ENCODE data around the gene ATP8B1.

DNA sequence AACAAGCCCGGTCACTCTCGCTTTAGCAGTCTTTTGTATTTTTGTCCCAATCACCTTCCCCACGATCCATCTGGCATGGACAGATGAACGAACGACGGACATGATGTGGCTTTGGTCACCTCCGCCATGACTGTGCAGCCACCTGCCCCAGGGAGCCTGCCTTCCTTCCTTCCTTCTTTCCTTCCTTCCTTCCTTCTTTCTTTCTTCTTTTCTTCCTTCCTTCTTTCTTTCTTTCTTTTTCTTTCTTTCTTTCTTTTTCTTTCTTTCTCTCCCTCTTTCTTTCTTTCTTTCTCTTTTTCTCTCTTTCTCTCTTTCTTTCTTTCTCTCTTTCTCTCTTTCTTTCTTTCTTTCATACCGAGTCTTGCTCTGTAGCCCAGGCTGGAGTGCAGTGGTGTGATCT lies 39.0 kb downstream of the ATP8B1 start:
- TF ChIP-seq, protein P1, sequence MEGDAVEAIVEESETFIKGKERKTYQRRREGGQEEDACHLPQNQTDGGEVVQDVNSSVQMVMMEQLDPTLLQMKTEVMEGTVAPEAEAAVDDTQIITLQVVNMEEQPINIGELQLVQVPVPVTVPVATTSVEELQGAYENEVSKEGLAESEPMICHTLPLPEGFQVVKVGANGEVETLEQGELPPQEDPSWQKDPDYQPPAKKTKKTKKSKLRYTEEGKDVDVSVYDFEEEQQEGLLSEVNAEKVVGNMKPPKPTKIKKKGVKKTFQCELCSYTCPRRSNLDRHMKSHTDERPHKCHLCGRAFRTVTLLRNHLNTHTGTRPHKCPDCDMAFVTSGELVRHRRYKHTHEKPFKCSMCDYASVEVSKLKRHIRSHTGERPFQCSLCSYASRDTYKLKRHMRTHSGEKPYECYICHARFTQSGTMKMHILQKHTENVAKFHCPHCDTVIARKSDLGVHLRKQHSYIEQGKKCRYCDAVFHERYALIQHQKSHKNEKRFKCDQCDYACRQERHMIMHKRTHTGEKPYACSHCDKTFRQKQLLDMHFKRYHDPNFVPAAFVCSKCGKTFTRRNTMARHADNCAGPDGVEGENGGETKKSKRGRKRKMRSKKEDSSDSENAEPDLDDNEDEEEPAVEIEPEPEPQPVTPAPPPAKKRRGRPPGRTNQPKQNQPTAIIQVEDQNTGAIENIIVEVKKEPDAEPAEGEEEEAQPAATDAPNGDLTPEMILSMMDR (IDR thresholded peaks at IDR 0.05; ENCODE audit: low read depth, low read length, missing input control) = no peak
- TF ChIP-seq RAD21 (IDR thresholded peaks at IDR 0.05) (no peak), FOXA1 (IDR thresholded peaks at IDR 0.05) (no peak), ZBTB33 (IDR thresholded peaks at IDR 0.05) (no peak), FOXA2 (IDR thresholded peaks at IDR 0.05) (no peak), YY1 (IDR thresholded peaks at IDR 0.05) (no peak), GABPA (IDR thresholded peaks at IDR 0.05 in 1 of 2, conservative IDR thresholded peaks at IDR 0.05 in 1 of 2) (no peak), JUND (IDR thresholded peaks at IDR 0.05) (no peak)
- TF ChIP-seq, protein P2, sequence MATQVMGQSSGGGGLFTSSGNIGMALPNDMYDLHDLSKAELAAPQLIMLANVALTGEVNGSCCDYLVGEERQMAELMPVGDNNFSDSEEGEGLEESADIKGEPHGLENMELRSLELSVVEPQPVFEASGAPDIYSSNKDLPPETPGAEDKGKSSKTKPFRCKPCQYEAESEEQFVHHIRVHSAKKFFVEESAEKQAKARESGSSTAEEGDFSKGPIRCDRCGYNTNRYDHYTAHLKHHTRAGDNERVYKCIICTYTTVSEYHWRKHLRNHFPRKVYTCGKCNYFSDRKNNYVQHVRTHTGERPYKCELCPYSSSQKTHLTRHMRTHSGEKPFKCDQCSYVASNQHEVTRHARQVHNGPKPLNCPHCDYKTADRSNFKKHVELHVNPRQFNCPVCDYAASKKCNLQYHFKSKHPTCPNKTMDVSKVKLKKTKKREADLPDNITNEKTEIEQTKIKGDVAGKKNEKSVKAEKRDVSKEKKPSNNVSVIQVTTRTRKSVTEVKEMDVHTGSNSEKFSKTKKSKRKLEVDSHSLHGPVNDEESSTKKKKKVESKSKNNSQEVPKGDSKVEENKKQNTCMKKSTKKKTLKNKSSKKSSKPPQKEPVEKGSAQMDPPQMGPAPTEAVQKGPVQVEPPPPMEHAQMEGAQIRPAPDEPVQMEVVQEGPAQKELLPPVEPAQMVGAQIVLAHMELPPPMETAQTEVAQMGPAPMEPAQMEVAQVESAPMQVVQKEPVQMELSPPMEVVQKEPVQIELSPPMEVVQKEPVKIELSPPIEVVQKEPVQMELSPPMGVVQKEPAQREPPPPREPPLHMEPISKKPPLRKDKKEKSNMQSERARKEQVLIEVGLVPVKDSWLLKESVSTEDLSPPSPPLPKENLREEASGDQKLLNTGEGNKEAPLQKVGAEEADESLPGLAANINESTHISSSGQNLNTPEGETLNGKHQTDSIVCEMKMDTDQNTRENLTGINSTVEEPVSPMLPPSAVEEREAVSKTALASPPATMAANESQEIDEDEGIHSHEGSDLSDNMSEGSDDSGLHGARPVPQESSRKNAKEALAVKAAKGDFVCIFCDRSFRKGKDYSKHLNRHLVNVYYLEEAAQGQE (IDR thresholded peaks at IDR 0.05) = no peak

Measured in liver (tissue), 3 donors.